ENCODE data around the gene PTPRE. TPM values are rescaled to one million over a fixed set of nuclear protein-coding genes. Genes with fewer than 3 reads are reported as not detected.

PTPRE gene
- total RNA-seq, 1 experiment from 2014 or later, result 0.69 TPM

DNA sequence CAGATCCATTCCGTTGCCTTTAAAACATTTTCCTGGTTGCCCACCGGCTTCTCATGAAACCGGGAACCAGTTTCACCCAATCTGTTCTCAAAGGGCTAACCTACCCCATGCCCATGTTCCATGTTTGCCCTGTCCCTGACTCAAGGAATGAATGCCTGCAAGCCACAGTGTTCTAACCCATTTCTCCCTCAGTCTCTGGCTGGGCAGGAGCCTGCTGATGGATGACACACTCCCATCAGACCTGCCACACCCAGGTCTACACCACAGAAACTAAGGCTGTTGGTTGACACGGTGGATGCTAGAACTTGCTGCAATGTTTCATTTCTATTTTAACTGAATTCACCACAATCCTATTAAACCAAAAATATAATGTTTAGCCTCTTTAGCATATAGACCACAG, 29.8 kb upstream of the PTPRE start:
- DNase-seq, result no peak
- Histone ChIP-seq H3K4me3 (ENCODE audit: insufficient read depth, low read depth, low read length) (no peak overlapping the region), H3K36me3 (replicated peaks; ENCODE audit: control insufficient read depth, insufficient read depth, low read length) (no peaks in the 10 kb centered on the region), H3K27me3 (ENCODE audit: control insufficient read depth, insufficient read depth, low read length) (no peaks in the 10 kb centered on the region)

DNA sequence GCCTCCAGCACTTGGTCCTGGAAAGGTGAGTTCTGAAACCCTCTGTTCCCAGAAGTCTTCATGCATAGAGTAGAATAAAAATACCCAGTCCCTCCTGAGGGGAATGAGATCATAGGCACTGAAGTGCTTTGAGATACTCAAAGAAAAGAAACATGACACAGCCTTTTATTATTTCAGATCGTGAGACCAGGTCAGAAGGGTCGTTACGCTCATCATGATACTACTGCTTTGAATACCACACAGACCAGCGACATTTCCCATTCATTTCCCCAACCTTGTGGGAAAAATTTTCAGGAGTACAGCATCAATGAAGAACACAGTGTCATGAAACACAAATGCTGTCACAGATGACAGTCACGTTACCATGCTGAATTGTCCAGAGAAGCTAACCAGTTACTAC, 29.2 kb upstream of the PTPRE start:
- no peak for DNase-seq

DNA sequence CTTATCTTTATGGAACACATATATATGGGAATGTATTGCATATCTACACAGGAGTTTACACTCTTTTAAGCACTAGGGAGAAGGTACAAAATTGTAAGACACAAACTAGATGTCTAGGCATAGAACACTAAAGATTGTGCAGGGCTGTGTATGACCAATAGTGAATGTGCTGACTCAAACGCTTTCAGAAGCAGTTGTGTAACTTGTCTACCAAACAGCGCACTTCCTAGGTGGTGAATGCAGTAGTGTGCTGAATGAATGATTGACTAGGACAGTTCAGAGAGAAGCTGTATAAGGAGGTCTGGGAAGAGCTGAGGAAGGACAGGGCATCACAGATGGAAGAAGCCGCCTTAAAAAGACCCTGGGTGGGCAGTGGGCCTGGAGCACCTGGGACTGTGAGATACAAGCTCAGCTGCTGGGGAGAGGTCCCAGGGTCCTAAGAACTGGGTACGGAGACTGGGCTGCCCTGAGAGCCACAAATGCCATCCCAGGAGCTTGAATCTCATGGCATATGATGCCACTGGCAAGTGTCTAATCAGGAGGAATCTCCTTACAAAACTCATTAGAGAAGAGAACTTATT, 28.3 kb upstream of the PTPRE start:
- H3K27me3 ChIP-seq (ENCODE audit: control insufficient read depth, insufficient read depth, low read length), result no peaks in the 10 kb centered on the region
- H3K4me3 ChIP-seq (ENCODE audit: insufficient read depth, low read depth, low read length), result no peak overlapping the region
- no peak for DNase-seq
- H3K36me3 ChIP-seq (replicated peaks; ENCODE audit: control insufficient read depth, insufficient read depth, low read length), result no peaks in the 10 kb centered on the region

More for the DNA sequence above, 29.2 kb upstream of the PTPRE start:
- no peaks in the 10 kb centered on the region for H3K27me3 ChIP-seq (ENCODE audit: control insufficient read depth, insufficient read depth, low read length)
- no peak overlapping the region for H3K4me3 ChIP-seq (ENCODE audit: insufficient read depth, low read depth, low read length)
- H3K36me3 ChIP-seq (replicated peaks; ENCODE audit: control insufficient read depth, insufficient read depth, low read length), result no peaks in the 10 kb centered on the region

DNA sequence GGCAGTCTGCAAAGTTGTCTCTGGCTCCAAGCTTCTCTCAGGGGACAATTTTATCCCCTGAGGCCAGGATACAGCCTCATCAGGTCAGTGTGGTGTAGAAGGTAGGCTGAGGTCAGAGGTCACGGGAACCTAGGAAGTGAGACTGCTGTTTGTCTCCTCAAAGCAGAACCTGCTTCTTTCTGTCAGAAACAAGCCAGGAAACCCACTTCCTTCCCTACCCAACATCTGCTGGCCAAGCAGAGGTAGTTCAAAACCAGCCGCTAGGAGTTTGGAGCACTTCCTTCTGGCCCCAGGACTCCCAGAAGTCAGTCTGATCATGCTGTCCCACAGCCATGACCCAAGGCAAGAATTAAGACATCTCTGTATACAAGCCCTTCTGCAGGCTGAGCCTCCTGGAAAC, 26.3 kb upstream of the PTPRE start:
- H3K27me3 ChIP-seq (ENCODE audit: control insufficient read depth, insufficient read depth, low read length), result no peaks in the 10 kb centered on the region
- no peaks in the 10 kb centered on the region for H3K36me3 ChIP-seq (replicated peaks; ENCODE audit: control insufficient read depth, insufficient read depth, low read length)
- H3K4me3 ChIP-seq (ENCODE audit: insufficient read depth, low read depth, low read length), result no peak overlapping the region
- no peak for DNase-seq

DNA sequence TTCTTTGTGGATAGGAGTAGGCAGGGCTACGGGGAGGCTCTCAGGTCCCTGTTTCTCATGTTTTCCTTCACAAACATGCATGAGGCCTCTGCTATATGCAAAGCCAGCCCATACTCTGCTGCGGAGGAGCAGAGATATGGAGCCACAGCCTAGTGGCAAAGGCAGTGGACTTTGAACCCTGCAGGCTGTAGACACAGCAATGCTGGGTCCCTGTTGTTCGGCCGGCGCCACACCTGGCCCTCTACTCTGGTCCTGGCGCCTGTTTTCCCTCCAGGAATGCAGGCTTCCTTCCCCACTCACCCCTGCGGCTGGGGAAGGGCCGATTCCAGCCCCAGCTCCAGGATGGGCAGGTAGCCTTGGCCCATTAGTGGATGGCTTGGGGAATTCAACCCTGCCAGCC, 25.6 kb upstream of the PTPRE start:
- Histone ChIP-seq H3K27me3 (ENCODE audit: control insufficient read depth, insufficient read depth, low read length) (no peaks in the 10 kb centered on the region), H3K36me3 (replicated peaks; ENCODE audit: control insufficient read depth, insufficient read depth, low read length) (no peaks in the 10 kb centered on the region), H3K4me3 (ENCODE audit: insufficient read depth, low read depth, low read length) (no peak overlapping the region)
- no peak for DNase-seq

DNA sequence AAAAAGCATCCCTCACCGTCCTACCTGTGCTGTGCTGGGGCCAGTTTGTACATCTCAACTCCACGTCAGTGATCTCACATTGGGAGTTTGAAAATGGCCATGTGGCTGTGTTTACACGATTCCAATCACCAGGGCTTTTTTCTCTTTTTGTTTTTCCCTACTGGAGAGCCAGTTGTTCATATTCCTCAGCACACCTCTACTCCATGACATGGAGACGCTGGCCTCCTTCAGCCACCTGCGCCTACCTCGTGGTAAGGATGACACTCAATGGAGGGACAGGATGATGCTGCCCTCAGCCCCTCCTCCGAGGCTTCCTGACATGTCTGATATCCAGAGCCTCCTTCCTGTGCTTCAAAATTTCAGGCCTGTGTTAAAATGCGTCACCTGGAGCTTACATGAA, 24.5 kb upstream of the PTPRE start:
- no peak for DNase-seq
- no peak overlapping the region for H3K4me3 ChIP-seq (ENCODE audit: insufficient read depth, low read depth, low read length)
- H3K36me3 ChIP-seq (replicated peaks; ENCODE audit: control insufficient read depth, insufficient read depth, low read length), result no peaks in the 10 kb centered on the region
- H3K27me3 ChIP-seq (ENCODE audit: control insufficient read depth, insufficient read depth, low read length), result no peaks in the 10 kb centered on the region

DNA sequence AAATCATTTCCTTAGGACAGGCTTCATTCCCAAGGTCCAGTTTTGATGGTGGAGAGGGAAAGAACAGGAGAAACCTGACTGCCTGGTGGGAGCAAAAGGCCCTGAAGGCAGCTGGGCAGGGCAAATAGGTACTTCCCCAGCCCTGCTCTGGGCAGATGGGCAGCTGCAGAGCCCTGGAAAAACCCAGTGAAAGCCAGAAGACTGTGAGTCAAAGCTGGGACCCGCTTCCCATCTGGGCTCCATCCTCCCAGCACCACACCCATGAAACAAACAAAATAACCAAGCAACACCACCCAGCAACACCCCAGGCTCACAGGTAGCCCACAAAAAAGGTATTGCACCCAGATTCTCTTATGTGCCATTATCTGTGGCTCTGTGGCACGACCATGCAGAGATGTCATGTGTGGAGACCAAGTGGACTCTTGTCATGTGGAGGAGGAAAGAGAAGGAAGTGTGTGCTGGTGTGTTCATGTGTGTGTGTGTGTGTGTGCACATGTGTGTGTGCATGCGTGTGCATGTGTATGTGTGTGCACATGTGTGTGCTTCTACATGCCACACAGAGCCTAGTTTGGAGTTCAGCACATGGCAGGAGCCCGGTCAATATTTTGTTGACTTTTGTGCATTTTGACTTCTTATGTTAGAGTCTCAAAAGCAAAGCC, 24.0 kb upstream of the PTPRE start:
- DNase-seq, result no peak
- no peaks in the 10 kb centered on the region for H3K27me3 ChIP-seq (ENCODE audit: control insufficient read depth, insufficient read depth, low read length)
- H3K36me3 ChIP-seq (replicated peaks; ENCODE audit: control insufficient read depth, insufficient read depth, low read length), result no peaks in the 10 kb centered on the region
- no peak overlapping the region for H3K4me3 ChIP-seq (ENCODE audit: insufficient read depth, low read depth, low read length)

DNA sequence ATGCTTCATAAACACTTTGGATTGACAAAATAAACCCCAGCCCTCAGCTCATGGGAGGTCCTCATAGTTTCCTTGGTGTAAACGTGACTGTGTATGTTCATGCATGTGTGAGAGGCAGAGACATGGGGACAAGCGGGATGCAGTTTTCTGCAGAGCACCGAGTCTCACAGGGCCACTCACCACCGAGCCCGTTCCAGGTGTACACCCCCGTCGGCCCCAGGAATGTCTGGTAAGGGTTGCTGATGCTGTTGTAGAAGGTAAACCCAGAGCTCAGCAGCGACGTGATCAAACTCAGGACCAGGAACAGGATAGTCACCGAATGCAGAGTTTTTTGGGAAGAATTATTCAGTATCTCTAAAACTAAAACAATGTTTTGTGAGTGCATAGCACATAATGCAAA, 23.4 kb upstream of the PTPRE start:
- DNase-seq, result no peak
- H3K4me3 ChIP-seq (ENCODE audit: insufficient read depth, low read depth, low read length), result no peak overlapping the region
- H3K27me3 ChIP-seq (ENCODE audit: control insufficient read depth, insufficient read depth, low read length), result no peaks in the 10 kb centered on the region
- H3K36me3 ChIP-seq (replicated peaks; ENCODE audit: control insufficient read depth, insufficient read depth, low read length), result no peaks in the 10 kb centered on the region

DNA sequence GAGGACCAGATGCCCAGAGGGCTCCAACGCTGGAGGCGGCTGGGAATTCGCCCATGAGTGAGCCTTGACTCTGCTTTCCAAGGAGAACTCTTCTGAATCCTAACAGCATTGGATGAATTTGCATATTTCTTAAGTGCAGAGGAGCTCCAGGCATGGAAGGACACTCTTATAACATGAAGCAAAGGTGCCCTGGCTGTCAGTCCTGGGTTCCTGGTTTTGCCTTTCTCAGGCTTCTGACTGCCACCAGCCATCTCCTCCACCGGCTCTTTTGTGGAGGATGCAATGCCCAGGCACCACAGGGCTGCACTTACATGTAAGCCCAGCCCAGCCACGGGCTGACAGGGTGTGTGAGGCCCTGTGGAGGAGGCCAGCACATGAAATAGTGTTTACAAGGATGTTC, 22.4 kb upstream of the PTPRE start:
- Histone ChIP-seq H3K27me3 (ENCODE audit: control insufficient read depth, insufficient read depth, low read length) (no peaks in the 10 kb centered on the region), H3K4me3 (ENCODE audit: insufficient read depth, low read depth, low read length) (no peak overlapping the region), H3K36me3 (replicated peaks; ENCODE audit: control insufficient read depth, insufficient read depth, low read length) (no peaks in the 10 kb centered on the region)
- no peak for DNase-seq

DNA sequence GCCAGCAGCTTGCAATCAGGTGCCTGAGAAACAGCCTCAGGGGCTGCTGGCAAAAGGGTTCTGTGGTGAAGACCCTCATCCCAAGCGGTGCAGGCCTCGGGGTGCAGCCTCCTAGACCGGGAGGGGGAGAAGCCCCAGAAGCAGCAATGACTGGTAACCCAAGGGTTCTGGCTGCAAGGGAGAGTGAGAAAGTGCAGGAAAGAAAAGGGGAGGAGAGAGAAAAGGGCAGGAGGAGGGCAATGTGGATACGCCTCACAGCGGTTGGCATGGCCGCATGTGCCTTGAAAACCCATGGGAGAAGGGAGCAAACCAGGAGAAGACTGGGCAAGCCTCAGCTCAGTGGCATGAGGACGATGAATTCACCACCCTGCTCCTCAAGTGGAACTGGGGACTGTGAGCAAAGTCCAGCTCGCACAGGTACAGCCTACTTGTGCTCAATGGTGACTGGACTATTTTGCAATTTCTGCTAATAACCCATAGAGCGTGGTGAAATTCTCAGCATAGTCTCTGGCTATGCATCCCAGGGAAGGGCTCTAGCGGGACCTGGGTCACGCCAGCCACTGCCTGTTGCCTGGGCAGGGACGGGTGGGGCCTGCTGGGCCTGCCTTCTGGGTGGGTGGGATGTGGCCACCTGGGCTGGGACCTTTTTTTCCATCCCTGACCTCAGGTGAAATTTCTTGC, 20.4 kb upstream of the PTPRE start:
- Histone ChIP-seq H3K36me3 (replicated peaks; ENCODE audit: control insufficient read depth, insufficient read depth, low read length) (no peaks in the 10 kb centered on the region), H3K27me3 (ENCODE audit: control insufficient read depth, insufficient read depth, low read length) (no peaks in the 10 kb centered on the region), H3K4me3 (ENCODE audit: insufficient read depth, low read depth, low read length) (no peak overlapping the region)
- no peak for DNase-seq

DNA sequence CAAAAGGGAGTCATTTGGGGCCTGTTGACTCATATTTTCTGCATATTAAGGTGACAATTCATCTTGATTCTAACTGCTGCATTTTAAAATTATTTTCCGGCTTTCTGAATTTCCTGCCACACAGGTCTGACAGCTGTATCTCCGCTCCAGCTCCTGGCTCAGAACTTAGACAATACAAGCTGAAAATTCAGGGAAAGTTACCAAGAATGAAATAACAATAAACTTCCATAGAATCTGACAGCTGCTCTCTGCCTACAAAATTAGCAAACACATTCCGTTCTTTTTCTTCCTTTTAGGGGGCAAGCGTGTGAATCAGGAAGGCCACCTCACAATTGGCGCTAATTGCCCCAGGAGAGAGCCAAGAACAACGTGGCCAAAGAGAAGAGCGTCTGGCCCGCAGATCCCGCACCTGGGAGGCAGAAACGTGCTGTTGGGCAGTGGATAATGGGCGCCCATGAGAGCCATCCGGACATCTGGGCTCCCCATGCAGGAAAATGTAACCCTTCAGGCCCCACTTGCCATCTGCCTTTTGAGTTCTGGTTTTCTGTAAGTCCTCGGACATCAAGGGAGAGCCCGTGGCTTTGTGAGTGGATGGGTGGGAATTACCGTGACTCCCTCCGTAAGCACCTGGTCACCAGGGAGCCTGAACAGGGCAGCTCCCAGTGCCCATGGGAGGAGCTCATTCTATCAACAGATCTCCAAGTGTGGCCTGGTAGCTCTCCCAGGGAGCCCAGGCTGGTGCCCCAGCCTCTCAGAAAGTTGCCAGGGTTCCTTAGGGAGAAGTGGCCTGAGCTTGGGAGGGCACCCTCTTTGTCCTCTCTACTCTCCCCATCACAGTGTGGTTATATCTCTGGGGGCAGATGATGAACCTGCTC, 19.1 kb upstream of the PTPRE start:
- DNase-seq, result no peak
- Histone ChIP-seq H3K36me3 (replicated peaks; ENCODE audit: control insufficient read depth, insufficient read depth, low read length) (no peaks in the 10 kb centered on the region), H3K27me3 (ENCODE audit: control insufficient read depth, insufficient read depth, low read length) (no peaks in the 10 kb centered on the region), H3K4me3 (ENCODE audit: insufficient read depth, low read depth, low read length) (no peak overlapping the region)

DNA sequence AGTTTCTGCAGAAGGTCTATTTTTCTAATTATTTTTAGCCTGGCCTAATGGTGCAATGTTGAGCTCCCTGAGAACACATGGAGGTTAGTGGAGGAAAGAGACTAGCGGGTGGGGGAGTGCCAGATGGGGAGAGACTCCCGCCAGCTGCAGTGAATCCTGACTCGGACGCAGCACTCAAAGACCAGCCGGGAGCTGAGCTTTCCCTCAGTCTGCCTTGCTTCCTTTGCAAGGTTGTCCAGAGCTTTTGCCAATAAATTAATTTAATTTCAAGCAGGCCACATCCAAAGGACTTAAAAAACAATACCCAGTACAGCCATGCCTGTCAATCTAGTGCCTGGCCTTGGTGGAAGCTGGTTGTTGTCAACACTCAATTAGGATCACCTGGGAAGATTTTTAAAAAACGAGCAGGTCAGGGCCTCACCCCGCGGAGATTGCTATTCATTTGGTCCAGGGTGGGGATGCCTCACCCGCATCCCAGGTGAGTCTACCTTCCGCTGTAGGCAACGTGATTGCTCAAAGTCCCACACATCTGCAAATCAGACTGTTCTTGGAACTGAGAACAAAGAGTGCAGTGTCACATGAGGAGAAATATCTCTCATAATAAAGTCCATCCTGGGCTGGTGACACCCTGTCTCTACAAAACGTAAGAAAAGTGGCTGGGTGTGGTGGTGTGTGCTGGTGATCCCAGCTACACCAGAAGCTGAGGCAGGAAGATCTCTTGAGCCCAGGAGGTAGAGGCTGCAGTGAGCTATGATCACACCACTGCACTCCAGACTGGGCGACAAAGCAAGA, 18.2 kb upstream of the PTPRE start:
- no peak for DNase-seq

DNA sequence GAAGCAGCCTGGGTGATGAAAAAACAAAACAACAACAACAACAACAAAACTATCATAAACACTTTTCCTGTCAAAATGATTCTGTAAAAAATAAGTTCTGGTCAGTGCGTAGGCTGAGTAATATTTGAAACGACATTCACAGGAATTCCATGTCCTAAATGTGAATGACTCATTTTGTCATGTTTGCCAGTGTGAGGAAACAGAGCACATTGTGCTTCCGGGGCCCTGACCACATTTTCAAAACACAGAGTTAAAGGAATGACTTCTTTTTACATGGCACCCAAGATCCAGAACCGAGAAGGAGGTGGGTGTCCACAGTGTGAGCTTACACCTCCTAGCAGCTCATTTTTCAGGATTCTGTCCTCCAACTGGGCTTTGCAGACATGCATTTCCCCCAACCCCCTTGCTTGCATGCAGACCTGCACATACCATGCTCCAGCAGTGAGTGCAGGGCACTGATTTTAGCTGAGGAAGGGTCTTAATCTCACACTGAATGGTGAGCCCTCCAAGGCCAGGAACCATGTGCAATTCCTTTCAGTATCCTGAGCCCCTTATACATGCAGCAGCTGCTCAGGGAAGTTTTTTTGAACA, 17.2 kb upstream of the PTPRE start:
- no peak for DNase-seq
- H3K27me3 ChIP-seq (ENCODE audit: control insufficient read depth, insufficient read depth, low read length), result no peaks in the 10 kb centered on the region
- no peaks in the 10 kb centered on the region for H3K36me3 ChIP-seq (replicated peaks; ENCODE audit: control insufficient read depth, insufficient read depth, low read length)
- no peak overlapping the region for H3K4me3 ChIP-seq (ENCODE audit: insufficient read depth, low read depth, low read length)

More for the DNA sequence above, 18.2 kb upstream of the PTPRE start:
- H3K27me3 ChIP-seq (ENCODE audit: control insufficient read depth, insufficient read depth, low read length), result no peaks in the 10 kb centered on the region
- H3K4me3 ChIP-seq (ENCODE audit: insufficient read depth, low read depth, low read length), result no peak overlapping the region
- H3K36me3 ChIP-seq (replicated peaks; ENCODE audit: control insufficient read depth, insufficient read depth, low read length), result no peaks in the 10 kb centered on the region

DNA sequence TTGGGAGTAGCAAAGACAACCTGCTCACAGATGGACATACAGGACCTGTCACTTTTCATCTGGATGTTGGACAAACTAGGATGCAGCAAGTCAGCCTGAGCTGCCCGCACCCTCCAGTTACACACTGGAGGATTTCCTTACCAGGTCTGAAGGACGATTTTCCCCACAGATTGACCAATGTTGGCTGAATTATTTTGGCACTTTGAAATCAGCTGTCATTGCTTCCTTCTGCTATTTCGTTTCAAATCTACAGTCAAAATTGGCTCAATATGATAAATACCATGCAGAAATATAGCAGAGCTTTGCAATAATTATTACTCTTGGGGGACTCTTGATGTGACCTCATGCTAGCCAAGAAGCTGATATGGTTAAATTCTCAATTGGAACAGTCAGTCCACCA, 16.7 kb upstream of the PTPRE start:
- no peaks in the 10 kb centered on the region for H3K36me3 ChIP-seq (replicated peaks; ENCODE audit: control insufficient read depth, insufficient read depth, low read length)
- no peak for DNase-seq
- H3K27me3 ChIP-seq (ENCODE audit: control insufficient read depth, insufficient read depth, low read length), result no peaks in the 10 kb centered on the region
- H3K4me3 ChIP-seq (ENCODE audit: insufficient read depth, low read depth, low read length), result no peak overlapping the region

All from H7 (cell line).